ENCODE data around the gene HCN1.

HCN1 gene

DNA sequence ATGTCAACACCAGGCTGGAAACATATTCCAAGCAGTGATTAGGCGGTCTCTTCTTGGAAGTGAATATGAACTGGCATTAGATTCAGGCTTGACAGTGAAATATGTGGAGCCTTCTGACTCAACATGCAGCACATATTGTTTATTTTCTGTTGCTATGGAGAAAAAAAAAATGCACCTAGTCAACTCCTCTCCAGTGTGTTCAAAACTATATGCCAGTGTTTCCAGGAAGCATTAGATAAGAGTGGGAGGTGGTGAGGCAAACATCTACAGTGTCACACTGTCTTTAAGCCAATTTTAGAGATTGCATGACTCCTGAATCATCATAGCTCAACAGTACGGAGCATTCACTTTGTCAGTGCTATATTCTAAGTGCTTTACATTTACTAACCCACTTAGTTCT, 117.9 kb downstream of the HCN1 start:
- TF ChIP-seq, protein P1, sequence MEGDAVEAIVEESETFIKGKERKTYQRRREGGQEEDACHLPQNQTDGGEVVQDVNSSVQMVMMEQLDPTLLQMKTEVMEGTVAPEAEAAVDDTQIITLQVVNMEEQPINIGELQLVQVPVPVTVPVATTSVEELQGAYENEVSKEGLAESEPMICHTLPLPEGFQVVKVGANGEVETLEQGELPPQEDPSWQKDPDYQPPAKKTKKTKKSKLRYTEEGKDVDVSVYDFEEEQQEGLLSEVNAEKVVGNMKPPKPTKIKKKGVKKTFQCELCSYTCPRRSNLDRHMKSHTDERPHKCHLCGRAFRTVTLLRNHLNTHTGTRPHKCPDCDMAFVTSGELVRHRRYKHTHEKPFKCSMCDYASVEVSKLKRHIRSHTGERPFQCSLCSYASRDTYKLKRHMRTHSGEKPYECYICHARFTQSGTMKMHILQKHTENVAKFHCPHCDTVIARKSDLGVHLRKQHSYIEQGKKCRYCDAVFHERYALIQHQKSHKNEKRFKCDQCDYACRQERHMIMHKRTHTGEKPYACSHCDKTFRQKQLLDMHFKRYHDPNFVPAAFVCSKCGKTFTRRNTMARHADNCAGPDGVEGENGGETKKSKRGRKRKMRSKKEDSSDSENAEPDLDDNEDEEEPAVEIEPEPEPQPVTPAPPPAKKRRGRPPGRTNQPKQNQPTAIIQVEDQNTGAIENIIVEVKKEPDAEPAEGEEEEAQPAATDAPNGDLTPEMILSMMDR (IDR thresholded peaks at IDR 0.05; ENCODE audit: borderline replicate concordance, insufficient read depth, low read depth, low read length) = no peak

DNA sequence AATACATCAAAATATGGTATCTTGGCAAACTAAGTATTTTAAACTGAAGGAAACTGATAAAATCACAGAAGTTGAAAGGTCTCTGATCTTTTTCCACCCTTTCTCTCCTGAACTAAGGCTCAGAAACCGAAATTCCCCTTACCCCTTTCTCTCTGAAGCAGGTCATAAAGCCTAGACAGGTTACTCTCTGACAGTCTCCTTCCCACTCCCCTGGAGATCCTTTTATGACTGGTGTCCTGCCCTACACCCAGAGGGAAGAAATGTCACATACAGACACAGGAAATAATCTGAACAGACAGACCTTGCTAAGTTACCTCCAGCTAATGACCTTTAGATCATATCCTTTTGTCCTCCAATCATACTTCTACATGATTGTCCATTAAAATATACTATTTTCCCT, 127.4 kb downstream of the HCN1 start:
- TF ChIP-seq, protein P1 (IDR thresholded peaks at IDR 0.05; ENCODE audit: borderline replicate concordance, insufficient read depth, low read depth, low read length) = no peak
- H3K4me3 ChIP-seq (ENCODE audit: low read depth, low read length) = no peak overlapping the region

More for the DNA sequence above, 117.9 kb downstream of the HCN1 start:
- no peak overlapping the region for H3K4me3 ChIP-seq (ENCODE audit: low read depth, low read length)

DNA sequence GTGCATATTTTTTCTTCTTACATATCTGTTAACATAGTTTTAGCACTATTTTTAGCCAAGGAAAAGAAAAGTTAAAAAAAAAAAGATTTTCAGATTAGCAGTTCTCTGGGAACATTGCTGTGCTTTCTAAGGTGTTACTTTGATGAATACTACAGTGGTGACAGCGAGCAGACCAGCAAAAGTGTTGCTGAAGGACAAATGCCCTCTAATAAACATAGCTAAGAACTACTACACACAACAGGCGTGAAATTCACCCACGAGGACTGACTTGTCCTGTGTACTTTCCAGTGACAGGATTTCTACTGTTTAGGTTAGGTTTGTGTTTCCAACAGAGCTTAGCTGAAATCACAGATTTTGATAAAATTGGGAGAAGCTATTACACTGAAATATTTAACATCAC, 153.8 kb downstream of the HCN1 start:
- H3K4me3 ChIP-seq (ENCODE audit: low read depth, low read length) = no peak overlapping the region

DNA sequence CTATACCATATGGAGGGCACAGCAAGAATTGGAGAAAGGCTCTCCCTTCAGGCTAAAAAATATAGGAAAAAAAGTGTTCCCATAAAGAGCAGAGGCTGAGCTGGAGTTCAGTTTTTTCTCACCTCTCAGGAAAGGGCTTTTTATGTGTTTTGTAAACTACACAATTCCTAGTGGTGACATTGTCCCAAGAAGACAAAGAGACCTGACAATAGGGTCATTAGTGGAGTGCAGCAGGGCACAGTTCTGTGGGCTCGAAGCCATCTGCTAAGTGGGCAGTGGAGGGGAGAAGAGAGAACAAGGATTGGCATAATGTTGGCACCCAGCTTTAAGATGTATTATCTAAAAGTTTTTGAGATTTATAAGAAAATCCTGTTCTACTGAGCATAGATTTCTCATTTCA, 162.5 kb downstream of the HCN1 start:
- TF ChIP-seq, protein P1 (IDR thresholded peaks at IDR 0.05; ENCODE audit: borderline replicate concordance, insufficient read depth, low read depth, low read length) = no peak
- no peak overlapping the region for H3K4me3 ChIP-seq (ENCODE audit: low read depth, low read length)

More for the DNA sequence above, 153.8 kb downstream of the HCN1 start:
- TF ChIP-seq, protein P1 (IDR thresholded peaks at IDR 0.05; ENCODE audit: borderline replicate concordance, insufficient read depth, low read depth, low read length) = no peak

DNA sequence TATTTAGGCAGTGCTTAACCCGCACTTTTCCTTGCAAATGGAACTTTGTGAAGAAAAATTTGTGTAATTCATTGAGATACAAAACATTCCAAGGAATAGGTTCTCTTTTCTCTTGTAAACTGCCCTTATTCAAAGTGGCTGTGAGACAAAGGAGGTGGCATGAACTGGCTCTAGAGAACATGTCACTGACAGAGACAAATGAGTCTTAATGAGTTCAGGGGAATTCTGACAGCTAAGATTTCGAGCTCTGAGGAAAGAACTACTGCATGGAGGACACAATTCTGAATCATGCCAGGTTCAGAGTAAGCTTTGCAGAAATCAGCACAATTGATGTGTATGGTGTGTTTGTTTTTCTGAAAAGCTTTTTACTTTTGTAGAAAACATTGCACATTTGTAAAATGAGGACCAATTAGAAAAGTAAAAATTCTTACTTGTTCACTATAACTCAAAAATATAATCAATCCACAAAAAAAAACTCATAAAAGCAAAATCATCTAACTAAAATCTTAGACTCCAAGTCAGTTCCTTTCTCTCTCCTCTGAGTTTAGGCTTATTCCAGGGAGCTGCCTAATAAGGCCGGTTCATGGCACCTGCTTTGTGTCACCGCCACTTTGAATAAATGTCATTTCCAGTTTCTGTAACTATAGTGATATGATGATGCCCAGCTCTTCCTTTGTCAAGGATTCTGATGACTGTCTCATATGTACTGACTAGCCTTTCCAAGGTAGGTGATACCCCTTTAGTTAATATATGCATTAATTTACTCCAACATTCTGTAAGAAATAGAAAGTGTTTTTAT, 163.2 kb downstream of the HCN1 start:
- no peak overlapping the region for H3K4me3 ChIP-seq (ENCODE audit: low read depth, low read length)
- TF ChIP-seq, protein P1 (IDR thresholded peaks at IDR 0.05; ENCODE audit: borderline replicate concordance, insufficient read depth, low read depth, low read length) = no peak

DNA sequence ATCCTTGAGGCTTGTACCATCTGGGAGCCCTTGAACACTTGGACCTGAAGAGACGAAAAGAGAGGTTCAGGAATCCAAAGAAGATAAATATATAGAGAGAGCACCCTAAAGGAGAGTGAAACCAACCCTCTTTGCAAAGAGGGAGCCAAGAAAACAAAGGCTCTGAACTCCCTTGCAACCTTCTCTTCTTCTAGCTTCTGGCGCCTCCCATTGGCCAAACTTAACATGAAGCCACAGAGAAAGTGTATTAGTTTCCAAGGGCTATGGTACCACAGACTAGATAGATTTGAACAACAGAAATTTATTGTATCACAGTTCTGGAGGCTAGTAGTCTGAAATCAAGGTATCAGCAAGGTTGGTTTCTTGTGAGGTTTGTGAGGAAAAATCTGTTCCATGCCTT, 175.1 kb downstream of the HCN1 start:
- no peak overlapping the region for H3K4me3 ChIP-seq (ENCODE audit: low read depth, low read length)
- TF ChIP-seq, protein P1 (IDR thresholded peaks at IDR 0.05; ENCODE audit: borderline replicate concordance, insufficient read depth, low read depth, low read length) = no peak

DNA sequence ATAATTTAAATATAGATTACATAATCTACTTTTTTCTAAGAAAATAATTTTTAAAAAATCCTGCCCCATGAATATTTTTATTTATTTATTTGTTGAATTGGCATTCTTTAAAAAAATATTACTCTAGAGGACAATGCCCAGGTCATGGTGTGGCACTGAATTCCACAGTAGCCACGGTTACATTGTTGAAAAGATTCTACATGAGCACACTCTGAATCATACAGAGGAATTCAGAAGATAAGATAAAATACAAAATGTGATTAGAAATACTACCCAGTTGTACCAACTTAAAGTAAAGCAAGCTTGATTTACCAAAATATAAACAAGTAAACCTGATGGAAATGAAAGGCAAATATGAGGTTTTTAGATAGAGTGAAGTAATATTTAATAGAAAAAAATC, 183.7 kb downstream of the HCN1 start:
- TF ChIP-seq, protein P1 (IDR thresholded peaks at IDR 0.05; ENCODE audit: borderline replicate concordance, insufficient read depth, low read depth, low read length) = no peak

More for the DNA sequence above, 183.7 kb downstream of the HCN1 start:
- no peak overlapping the region for H3K4me3 ChIP-seq (ENCODE audit: low read depth, low read length)
